Kidney tubule cell (primary cell): ENCODE results near the gene CD19.

Experiments
- DNase-seq: peaks from one replicate; pipeline ENCODE4 v3.0.0-alpha.2; 2018; ENCODE audit warnings: low spot score

The CD19 gene

DNA sequence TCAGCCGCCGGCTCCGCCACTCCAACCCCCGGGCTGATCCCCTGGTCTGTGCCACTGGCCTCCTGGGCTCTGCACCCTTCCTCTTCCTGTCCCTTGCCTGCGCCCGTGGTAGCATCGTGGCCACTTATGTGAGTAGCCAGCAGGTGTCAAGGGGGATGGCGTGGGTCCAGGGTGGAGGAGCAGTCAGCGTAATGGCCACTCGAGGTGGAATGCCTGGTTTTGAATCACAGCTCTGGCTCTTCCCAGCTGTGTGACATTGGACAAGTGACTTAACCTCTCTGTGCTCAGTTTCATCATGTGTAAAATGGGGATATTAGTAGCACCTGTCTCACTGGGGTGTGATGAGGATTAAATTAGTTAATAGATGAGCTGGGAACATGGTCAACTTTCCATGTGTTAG, 50.6 kb downstream of the CD19 start:
- DNase-seq, result no peak

GRCh38 chr16:28982949-28983348, 51.2 kb downstream of the CD19 start:
- no peak for DNase-seq

- DNase-seq, result no peak
These were observed 51.9 kb downstream of the CD19 start for GRCh38 chr16:28983644-28984043.

DNA sequence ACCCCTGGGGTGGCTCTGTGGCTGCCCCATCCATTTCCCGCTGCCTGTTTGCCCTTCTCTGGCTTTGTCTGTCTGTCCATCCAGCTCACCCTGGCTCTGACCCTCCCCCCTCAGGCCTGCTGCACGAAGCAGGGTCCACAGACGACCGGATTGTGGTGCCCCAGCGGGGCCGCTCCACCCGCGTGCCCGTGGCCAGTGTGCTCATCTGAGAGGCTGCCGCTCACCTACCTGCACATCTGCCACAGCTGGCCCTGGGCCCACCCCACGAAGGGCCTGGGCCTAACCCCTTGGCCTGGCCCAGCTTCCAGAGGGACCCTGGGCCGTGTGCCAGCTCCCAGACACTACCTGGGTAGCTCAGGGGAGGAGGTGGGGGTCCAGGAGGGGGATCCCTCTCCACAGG, 52.3 kb downstream of the CD19 start:
- DNase-seq, result no peak

- DNase-seq, result peak; percentile 13
These were observed 52.9 kb downstream of the CD19 start, which contains the start of gene LAT for GRCh38 chr16:28984619-28985135. TSS of gene LAT (plus strand) at chr16:28985052. CDS start at chr16:28985418, 366 bp downstream.

DNA sequence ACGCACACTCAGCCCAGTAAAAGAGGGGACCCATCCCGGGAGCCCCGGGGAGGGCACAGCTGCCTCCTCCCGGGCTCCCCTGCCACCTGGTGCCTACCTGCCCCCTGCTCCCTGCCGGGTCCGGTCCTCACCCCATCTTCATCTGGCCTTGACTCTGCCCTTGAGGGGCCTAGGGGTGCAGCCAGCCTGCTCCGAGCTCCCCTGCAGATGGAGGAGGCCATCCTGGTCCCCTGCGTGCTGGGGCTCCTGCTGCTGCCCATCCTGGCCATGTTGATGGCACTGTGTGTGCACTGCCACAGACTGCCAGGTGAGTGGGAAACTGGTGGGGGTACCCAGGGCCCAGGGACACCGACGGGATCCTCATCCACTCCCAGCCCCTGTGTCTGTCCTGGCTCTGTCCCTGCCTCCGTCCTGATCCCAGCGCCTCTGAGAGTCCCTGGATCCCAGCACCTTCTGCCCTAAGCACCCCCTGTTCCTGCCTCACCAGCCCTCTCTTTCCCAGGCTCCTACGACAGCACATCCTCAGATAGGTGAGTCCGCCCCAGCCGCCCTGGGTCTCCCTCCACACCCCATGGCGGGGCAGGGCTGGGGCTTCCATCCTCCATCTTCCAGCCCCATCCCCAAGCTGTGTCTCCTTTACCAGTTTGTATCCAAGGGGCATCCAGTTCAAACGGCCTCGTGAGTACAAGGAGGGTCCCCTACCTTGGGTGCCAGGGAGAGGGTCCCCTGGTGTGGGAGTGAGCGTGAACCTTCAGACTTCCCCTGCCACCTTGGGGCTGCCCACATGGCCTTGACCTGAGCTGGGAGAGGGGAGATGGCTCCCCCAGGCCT, 53.7 kb downstream of the CD19 start:
- DNase-seq, result no peak

- no peak for DNase-seq
These were observed 54.3 kb downstream of the CD19 start for GRCh38 chr16:28986046-28986445.

DNA sequence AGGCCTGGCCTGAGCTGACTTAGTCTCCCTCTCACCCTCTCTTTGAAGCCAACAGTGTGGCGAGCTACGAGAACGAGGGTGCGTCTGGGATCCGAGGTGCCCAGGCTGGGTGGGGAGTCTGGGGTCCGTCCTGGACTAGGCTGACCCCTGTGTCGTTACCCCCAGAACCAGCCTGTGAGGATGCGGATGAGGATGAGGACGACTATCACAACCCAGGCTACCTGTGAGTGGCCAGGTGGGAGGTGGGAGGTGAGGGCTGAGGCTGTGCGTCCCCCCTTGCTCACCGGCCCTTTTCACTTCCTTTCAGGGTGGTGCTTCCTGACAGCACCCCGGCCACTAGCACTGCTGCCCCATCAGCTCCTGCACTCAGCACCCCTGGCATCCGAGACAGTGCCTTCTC, 54.7 kb downstream of the CD19 start:
- DNase-seq, result no peak

DNA sequence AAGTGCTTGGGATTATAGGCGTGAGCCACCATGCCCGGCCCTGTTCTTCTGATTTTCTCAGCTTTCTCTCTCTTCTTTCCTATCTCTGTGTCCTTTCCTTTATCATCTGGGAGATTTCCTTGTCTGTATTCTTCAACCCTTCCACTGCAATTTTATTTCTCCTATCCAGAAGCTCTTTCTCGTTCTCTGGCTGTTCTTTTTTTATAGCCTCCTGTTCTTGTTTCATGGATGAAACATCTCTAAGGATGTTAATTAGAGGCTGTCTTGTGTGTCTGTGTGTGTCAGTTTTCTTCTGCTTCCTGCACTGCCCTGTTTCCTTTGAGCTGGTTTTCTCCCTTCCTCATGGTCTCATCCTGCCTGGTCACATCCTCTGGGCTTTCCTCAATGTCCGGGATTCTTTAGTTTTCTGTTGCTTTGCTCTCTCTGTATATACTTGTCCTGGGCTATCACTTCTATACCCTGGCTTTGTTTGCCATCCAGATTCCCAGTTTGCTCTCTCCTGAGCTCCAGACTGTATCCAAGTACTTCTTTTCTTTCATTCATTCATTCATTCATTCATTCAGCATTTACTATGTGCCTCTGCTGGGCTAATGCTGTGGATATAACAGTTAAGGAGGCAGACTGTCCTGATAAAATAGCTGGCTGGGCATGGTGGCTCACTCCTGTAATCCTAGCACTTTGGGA, 55.5 kb downstream of the CD19 start:
- no peak for DNase-seq
